ENCODE results near the gene AHNAK. TPM values are rescaled to one million over a fixed set of nuclear protein-coding genes. Genes with fewer than 3 reads are reported as not detected.
A peak's percentile ranks its signal among the peaks of the same experiment; 100 is the strongest.
"Not testable (repeated sequence)": the region's sequence is repeated elsewhere in the genome, so short reads cannot be mapped to it uniquely, and the experiment has no call there.

AHNAK gene, protein sequence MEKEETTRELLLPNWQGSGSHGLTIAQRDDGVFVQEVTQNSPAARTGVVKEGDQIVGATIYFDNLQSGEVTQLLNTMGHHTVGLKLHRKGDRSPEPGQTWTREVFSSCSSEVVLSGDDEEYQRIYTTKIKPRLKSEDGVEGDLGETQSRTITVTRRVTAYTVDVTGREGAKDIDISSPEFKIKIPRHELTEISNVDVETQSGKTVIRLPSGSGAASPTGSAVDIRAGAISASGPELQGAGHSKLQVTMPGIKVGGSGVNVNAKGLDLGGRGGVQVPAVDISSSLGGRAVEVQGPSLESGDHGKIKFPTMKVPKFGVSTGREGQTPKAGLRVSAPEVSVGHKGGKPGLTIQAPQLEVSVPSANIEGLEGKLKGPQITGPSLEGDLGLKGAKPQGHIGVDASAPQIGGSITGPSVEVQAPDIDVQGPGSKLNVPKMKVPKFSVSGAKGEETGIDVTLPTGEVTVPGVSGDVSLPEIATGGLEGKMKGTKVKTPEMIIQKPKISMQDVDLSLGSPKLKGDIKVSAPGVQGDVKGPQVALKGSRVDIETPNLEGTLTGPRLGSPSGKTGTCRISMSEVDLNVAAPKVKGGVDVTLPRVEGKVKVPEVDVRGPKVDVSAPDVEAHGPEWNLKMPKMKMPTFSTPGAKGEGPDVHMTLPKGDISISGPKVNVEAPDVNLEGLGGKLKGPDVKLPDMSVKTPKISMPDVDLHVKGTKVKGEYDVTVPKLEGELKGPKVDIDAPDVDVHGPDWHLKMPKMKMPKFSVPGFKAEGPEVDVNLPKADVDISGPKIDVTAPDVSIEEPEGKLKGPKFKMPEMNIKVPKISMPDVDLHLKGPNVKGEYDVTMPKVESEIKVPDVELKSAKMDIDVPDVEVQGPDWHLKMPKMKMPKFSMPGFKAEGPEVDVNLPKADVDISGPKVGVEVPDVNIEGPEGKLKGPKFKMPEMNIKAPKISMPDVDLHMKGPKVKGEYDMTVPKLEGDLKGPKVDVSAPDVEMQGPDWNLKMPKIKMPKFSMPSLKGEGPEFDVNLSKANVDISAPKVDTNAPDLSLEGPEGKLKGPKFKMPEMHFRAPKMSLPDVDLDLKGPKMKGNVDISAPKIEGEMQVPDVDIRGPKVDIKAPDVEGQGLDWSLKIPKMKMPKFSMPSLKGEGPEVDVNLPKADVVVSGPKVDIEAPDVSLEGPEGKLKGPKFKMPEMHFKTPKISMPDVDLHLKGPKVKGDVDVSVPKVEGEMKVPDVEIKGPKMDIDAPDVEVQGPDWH (N-terminal part only)
- 47.0 and 60.1 TPM in 2 replicates for total RNA-seq (2014; rRNA removed; shearing (Covaris generic))

DNA sequence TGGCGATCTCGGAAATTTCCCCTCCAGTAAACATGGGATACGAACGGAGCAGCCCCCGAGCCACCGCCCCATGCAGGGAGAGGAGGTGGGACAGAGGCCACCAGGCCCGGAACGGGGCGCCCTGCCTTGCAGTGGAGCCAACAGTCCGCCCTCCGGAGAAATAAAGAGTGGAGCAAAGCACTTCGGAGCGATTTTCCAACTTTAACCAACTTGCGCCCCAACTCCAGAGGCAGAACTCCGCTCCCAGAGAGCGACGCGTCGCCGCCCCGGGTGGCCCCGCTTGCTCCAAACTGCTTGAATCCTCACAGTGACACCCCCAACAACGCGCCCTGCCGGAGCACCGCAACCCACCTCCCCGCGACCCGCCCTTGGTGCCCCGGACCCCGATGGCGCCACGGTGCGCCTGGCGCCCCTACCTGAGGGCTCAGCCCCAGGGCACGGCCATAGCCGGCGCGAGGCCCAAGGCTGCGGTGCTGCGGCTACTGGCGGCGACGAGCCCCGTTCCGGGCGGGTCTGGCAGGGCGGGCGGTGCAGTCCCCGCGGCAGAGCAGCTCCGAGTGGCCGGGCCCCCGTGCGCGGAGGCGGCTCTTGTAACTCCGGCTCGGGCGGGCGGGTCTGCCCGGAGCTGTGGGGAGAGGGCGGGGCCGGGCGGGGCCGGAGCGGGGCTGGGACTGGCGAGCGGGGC is at the start of gene AHNAK:
Gene AHNAK, minus strand, starts transcription at position 563 of the 685 bp plus-strand sequence. CDS start 10,708 bp downstream, outside the sequence.
- DNase-seq (ENCODE audit: low spot score), result no peak

DNA sequence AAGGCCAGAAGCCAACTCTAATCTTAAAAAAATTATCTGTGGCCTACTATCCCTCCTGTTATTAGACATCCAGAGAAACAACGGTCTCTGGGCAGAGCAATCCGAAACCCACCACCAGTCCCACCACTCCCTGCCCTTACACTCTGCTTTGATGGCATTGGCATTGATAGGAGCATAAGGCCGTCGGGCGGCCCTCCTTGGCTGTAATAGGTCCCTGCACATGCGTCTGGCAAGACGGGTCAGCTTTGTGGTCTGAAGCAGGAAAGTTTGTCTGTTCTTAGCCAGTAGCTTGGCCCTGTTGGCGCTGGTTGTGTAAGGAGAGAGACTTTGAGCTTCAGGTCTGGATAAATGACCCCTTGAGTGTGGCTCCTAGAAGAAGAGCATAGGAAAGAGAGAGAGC is 48.5 kb upstream of the AHNAK start:
- no peak for DNase-seq (ENCODE audit: low spot score)

DNA sequence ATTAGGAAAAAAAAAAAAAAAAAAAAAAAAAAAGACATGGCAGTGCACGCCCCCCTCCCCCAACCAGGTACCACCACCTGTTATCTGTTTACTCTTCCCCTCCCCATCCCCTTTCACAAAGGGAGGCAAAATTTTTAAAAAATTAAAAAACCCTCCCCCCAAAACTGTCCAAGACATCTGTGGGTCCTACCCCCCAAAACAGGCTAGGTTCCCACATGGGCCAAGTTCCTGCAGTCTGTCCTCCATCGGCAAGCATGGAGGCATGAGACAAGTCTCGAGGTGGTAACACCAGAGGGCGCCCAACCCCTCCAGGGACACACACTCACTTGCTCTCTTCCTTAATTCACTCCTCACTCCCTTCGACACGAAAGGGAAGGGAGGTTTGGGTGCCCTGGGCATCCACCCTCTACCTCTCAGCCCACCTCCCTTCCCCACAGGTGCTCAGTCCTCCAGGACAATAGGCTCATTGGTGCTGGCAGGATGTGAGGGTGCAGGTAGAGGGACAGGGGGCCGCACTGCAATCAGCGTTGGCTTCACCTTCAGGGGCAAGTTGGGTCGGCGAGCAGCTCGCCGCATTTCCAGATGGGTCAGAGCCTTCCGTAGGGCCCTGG is 46.9 kb upstream of the AHNAK start:
- peak; percentile 67 for DNase-seq (ENCODE audit: low spot score)

DNA sequence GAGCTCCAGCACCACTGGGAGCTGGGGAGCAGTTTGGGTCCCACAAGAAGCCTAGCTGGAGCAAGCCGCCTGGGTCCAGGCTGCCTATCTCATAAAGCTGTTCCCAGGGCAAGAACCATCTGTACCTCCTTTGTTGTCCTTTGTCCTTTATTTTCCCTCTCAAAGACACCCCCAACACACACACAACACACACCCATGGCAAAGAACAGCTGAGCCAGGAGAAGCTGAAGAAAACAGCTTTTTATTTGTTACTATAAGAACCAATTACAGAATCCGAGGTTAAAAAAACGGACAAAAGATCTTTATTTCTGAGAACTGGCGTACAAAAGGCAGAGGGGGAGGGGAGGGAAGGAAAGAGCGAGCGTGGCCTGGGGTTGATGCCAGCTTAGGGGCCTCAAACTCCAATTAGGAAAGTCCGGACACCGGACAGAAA is 46.4 kb upstream of the AHNAK start:
- DNase-seq (ENCODE audit: low spot score), result no peak

DNA sequence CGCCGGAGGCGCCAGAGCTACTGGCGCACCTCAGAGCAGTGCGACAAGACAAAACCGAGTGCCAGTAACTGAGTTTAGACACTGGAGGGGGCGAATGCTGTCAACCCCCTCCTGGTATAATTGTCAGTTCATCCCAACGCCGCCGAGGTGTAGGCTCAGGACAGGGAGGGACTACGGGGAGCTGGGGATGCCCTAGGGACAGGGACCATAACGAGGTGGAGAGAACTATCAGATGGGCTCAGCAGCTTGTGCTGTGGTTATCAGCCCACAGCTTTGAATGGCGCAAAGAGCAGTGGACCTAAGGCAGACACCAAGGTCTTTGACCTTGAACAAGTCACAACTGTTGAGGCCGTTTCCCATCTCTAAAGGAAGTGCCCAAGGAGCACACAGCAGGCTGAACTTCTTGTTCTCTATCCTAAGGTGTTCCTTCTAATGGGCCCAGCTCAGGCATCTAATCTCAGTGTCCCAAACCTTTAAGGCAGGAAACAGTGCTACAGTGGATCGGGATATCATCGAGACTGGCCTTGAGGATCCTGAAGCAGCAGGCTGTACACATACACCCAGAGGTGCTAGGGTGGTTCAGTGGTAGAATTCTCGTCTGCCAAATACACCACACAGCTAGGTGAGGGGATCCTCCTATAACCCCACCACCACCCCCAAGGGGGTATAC is 45.7 kb upstream of the AHNAK start:
- no peak for DNase-seq (ENCODE audit: low spot score)

DNA sequence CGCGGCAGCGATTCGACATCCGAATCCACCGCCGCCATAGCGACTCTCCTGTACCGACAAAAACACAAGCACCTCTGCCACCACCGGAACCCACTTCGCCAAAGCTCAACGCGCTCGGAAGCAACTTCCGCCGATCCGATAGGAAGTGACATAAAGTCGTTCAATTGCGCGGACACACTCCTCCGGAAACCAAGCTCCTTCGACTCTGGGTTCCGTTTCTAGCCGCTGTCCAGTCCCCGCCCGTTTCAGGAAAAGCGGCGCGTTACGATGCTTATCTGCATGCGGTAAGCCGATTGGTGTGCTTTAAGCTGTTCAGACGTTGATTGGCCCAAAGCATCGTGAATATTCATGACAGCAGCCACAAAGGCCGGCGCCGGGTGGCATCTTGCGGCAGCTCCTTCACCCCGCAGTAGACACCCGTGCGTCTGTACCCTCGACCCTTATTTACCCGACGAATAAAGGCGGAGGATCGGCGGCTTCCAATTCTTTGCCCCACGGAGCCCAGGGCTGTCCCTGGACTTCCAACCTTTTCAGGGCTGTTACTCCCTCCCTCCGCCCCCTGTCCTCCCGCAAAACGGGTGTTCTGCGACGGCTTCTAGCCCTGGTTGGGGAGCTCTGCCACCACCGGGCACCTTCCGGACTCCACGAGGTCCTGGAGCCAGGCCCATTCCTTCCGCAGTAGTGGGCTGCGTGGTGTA is 45.0 kb upstream of the AHNAK start, which contains the start of gene TUT1:
Gene TUT1, minus strand, starts transcription at position 76 of the 698 bp plus-strand sequence. Its CDS starts 38 bp downstream, at position 38.
- DNase-seq (ENCODE audit: low spot score), result peak; percentile 99

DNA sequence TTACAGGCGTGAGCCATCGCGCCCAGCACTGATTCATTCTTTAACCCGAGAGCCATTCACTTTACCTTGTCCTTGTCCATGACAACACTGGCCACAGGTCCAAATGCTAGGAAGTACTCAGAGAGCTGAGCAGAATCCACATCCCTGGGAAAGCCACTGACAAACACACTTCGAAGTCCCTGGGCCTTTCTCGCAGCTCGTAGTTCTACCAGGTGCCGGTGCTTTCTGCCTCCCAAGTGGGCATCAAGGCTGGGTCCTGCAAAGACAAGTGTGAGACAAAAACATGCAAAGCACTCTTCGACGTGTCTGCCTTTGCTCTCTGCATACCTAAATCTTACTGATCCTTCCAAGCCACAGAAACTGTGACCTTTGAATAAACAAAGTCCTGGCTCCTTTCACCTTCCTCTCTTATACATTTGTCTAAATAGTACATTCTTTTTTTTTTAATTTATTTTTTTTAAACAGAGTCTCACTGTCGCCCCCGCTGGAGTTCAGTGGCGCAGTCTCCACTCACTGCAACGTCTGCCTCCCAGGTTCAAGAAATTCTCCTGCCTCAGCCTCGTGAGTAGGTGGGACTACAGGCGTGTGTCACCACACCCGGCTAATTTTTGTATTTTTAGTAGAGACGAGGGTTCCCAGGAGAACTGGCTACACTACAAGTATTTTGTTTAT is 42.5 kb upstream of the AHNAK start:
- no peak for DNase-seq (ENCODE audit: low spot score)

DNA sequence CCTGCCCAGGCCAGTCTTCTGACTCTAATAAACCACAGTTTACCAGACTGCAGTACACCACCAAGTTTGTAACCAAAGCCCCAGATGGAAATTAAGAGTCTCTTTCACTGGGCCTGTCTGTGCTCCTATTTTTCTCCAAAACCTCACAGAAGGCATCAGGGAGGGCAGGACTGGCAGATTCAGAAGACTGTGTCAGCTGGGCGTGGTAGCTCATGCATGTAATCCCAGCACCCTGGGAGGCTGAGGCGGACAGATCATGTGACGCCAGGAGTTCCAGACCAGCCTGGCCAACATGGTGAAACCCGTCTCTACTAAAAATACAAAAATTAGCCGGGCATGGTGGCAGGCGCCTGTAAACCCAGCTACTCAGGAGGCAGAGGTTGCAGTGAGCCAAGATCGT is 38.8 kb upstream of the AHNAK start:
- not testable (repeated sequence) for DNase-seq (ENCODE audit: low spot score)

DNA sequence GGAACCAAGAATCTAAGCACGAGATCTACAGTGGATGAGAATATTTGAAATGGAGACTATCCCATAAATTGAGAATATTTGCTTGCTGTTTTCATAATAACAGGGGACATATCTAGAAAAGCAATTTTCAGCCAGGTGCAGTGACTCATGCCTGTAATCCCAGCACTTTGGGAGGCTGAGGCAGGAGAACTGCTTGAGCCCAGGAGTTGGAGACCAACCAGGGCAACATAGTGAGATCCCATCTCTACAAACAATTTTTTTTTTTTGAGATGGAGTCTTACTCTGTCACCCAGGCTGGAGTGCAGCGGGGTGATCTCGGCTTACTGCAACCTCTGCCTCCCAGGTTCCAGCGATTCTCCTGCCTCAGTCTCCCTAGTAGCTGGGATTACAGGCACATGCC is 35.1 kb upstream of the AHNAK start:
- DNase-seq (ENCODE audit: low spot score), result not testable (repeated sequence)

DNA sequence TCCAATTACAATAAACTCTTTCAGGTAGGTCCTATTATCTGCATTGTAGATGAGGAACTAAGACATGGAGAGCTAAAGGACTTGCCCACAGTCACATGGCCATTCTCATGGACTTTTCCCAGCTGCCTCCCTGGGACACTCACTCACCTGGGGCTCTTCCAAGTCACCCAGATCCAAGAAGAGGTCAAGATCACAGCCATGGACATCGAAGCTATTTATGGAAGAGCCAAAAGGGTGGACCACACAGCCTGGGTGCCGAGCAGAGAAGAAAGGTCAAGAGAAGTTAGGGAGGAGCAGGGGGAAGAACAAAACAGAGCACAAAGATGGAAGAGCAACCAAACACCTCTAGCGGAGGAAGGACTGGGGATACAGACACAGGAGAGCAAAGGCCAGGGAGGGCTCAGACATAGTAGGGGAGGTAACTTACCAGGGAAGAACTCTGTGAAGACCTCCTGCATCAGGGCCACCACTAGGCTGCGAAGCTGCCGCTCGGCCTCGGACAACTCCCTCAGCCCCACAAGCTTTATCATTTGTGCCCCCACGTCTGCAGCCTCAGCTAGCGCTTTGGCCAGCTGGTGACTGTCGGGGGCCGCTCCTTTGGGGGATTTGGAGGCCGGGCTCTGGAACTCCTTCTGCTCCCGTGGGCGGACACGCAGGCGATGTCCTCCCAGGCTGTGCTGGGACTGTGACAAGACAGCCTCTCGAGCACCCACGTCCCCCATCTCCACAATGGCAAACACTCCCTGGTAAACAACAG is 34.5 kb upstream of the AHNAK start:
- DNase-seq (ENCODE audit: low spot score), result no peak

DNA sequence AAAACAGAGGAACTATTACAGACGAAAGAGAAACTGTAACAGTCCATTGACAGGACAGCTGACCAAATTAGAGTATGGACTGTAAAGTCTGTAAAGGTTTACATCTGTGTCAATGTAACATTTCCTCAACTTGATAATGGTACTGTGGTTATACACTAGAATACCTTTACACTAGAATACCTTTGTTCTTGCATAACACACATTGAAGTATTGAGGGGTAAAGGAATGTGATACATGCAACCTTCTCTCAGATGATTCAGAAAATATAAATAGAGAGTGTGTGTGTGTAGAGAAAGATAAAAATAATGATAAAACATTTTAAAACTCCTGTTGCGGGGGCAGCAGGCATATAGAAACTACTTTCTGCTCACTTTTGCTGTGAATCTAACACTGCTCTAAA is 32.6 kb upstream of the AHNAK start:
- no peak for DNase-seq (ENCODE audit: low spot score)

DNA sequence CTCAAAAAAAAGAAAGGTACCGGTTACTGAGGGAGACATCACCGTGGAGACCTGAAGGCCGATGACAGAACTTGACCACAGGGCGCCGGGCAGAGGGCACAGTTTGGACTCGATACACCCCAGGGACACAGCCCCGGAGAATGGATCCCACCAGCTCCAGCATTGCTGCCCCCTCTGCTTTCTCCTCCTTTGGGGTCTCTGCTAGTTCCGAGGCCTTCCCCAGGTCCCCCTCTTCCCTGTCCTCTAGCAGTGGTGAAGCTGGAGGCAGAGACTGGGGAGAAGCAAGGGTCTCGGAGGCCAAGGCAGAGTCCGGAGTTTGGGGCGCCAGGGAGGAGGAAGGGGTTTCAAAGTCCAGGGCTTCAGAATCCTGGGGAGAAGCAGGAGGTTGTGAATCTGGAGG is 31.9 kb upstream of the AHNAK start:
- DNase-seq (ENCODE audit: low spot score), result no peak

DNA sequence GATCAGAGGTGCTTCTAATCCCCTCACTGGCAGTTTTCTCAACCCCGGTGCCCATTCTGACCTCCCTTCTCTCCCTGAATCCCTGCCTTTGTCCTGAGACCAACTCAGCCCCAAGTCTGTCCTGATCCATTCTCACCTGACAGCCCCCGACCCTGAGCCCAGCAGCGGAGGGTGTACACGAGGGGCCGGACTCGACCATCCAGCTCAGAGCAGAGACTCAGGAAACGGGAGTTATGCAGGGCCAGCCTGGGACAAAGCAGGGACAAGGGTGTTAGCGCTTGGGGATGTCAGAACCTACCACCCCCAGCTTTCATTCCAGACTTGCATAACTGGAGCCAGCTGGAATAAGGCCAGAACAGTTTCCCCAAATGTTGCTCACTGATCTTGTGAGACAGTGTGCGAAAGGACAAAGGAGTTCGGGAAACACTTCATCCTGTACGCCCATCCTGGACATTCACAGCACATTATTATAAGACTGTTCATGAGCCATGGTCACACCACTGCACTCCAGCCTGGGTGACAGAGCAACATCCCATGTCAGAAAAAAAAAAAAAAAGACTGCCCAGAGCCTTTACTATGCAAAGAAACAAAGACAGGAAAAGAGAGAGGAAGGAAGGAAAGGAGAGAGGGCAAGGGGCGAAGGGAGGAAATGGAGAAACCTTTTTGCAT is 30.6 kb upstream of the AHNAK start:
- DNase-seq (ENCODE audit: low spot score), result no peak

DNA sequence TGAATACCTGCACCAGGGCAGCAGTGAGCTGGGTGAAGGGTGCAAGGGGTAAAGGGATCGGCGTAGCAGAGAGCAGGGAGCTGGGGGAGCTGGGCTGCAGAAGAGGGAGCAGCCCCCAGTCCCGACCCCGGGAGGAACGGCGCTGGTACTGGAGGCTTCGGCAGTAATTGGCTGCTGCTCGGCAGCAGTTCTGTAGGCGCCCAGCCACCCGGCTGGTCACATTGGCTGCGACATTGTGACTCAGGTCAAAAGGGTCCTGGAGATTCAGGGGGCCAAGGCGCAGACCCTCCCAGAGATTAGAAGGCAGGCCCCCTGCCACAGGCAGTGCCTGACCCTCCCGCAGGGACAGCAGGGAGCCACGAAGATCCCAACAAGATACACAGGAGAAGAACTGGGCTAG is 29.2 kb upstream of the AHNAK start:
- no peak for DNase-seq (ENCODE audit: low spot score)

DNA sequence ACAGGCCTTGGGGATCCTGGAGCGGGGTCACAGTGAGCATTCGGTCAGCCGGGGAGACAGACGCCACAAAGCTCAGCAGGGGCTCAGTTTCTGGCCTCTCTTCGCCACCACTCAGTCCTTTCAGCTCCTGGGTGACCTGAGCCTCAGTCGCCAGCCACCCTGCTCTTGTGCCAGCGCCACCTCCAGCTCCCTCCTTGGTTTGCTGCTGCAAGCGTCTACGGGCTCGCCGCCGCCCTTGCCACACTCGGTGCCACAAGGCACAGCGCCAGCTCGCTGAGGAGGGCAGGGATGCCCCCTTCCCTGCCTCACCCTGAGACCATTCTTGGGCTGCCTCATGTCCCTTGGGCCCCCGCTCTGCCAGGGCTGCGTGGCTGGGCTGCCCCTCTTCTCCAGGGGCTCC is 28.6 kb upstream of the AHNAK start:
- DNase-seq (ENCODE audit: low spot score), result no peak

DNA sequence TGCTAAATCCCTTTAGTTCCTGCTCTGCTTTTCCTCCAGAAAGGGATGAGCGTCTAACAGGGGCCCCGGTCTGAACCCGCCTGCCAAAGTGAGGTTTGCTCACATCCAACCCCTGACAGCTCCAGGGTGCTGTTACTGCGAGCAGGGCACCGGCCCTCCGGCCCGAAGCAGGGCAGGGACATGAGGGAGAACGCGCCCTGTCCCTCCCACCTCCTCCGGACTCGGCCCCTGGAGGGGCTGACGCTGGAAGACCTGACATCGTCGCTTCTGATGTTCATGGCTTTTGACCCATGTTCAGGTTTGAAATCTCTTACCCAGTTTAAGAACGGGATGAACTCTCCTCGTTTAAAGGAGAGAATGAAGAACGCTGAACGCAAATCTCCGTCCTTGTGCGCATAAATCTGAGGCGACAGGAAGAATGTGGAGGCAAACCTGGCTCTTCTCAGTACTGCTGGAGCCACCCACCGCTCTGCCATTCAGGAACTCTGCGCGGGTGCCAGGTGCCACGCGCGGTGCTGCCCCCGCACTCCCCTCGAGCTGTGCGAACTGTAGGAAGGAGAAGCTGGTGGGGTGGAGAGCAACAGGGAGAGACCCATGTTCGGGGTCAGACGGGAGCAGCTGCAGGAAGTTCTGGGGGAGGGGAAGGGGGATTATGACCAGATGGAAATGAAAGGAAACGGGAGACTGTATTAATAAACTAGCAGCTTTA is 27.9 kb upstream of the AHNAK start:
- no peak for DNase-seq (ENCODE audit: low spot score)
